Measurements from ENCODE around the gene HGFAC. TPM values are rescaled to one million over a fixed set of nuclear protein-coding genes. Genes with fewer than 3 reads are reported as not detected.

Gene HGFAC
- total and polyA plus RNA-seq, 9 donors = 0.15 to 2.1 (median 0.53) TPM; not detected in 2

GRCh38 chr4:3440979-3441500 lies 728 bp upstream of the HGFAC start:
- peaks cover 3% of the 10 kb centered on the region for H3K4me1 ChIP-seq (ENCODE audit: insufficient read depth)
- TF ChIP-seq POLR2A (IDR thresholded peaks at IDR 0.05) (no peak), EP300 (IDR thresholded peaks at IDR 0.05) (no peak), CTCF (IDR thresholded peaks at IDR 0.05) (no peak)
- H3K9me3 ChIP-seq = no peaks in the 10 kb centered on the region
- 59 to 72% (median 64%) methylated on average over 12 to 15 of the region's 15 CpGs for WGBS, 3 donors
- H3K27ac ChIP-seq = no peak overlapping the region
- peak in 2 of 5 donors; percentile 15 to 19 for DNase-seq
- H3K4me3 ChIP-seq = no peak overlapping the region
- intact Hi-C loops (cut with DNase I) = loop anchor here in 3 of 4 donors (5.0 to 10.0 kb wide), 4 partner anchors 96 to 336 kb away; no protein-coding TSS in a partner anchor
- no peaks in the 10 kb centered on the region for H3K27me3 ChIP-seq
- H3K36me3 ChIP-seq = no peaks in the 10 kb centered on the region

- 67 to 78% (median 77%) methylated on average over 11 to 14 of the region's 14 CpGs for WGBS, 3 donors
- Histone ChIP-seq H3K4me3 (no peak overlapping the region), H3K36me3 (no peaks in the 10 kb centered on the region), H3K4me1 (ENCODE audit: insufficient read depth) (peaks cover 3% of the 10 kb centered on the region), H3K27me3 (no peaks in the 10 kb centered on the region), H3K27ac (no peak overlapping the region), H3K9me3 (no peaks in the 10 kb centered on the region)
- intact Hi-C loops (cut with DNase I) = loop anchor here in 3 of 4 donors (5.0 to 10.0 kb wide), 4 partner anchors 98 to 338 kb away; no protein-coding TSS in a partner anchor
- TF ChIP-seq EP300 (IDR thresholded peaks at IDR 0.05) (no peak), POLR2A (IDR thresholded peaks at IDR 0.05) (no peak), CTCF (IDR thresholded peaks at IDR 0.05) (no peak)
- peak in 1 of 5 donors; percentile 14 for DNase-seq
Observed at GRCh38 chr4:3442460-3442958, 741 bp downstream of the HGFAC start.

GRCh38 chr4:3442959-3443749 lies 1.4 kb downstream of the HGFAC start:
- 29 to 44% (median 30%) methylated on average over 26 to 36 of the region's 36 CpGs for WGBS, 3 donors
- Histone ChIP-seq H3K27me3 (no peaks in the 10 kb centered on the region), H3K4me3 (no peak overlapping the region), H3K9me3 (no peaks in the 10 kb centered on the region), H3K36me3 (no peaks in the 10 kb centered on the region), H3K27ac (no peak overlapping the region), H3K4me1 (ENCODE audit: insufficient read depth) (peaks cover 3% of the 10 kb centered on the region)
- TF ChIP-seq CTCF (IDR thresholded peaks at IDR 0.05) = peak; percentile 93 to 96 (median 95)
- TF ChIP-seq EP300 (IDR thresholded peaks at IDR 0.05) = no peak
- peak in 4 of 5 donors; percentile 54 to 73 (median 64) for DNase-seq
- intact Hi-C loops (cut with DNase I) = loop anchor here in 3 of 4 donors (5.0 to 10.0 kb wide), 4 partner anchors 98 to 338 kb away; no protein-coding TSS in a partner anchor

- TF ChIP-seq POLR2A (IDR thresholded peaks at IDR 0.05) (no peak), CTCF (IDR thresholded peaks at IDR 0.05) (peak in 1 of 3 donors; percentile 12)
- H3K27ac ChIP-seq = no peak overlapping the region
Observed at GRCh38 chr4:3443750-3444309, 2.1 kb downstream of the HGFAC start.

More at GRCh38 chr4:3443750-3444309, 2.1 kb downstream of the HGFAC start:
- no peaks in the 10 kb centered on the region for H3K9me3 ChIP-seq
- intact Hi-C loops (cut with DNase I) = loop anchor here in 3 of 4 donors (2.0 to 10.0 kb wide), 5 partner anchors 99 to 339 kb away; no protein-coding TSS in a partner anchor
- 58% methylated on average over 17 of the region's 17 CpGs for WGBS, 3 donors
- no peak overlapping the region for H3K4me3 ChIP-seq
- H3K4me1 ChIP-seq (ENCODE audit: insufficient read depth) = no peaks in the 10 kb centered on the region
- no peaks in the 10 kb centered on the region for H3K27me3 ChIP-seq
- DNase-seq = peak in 1 of 5 donors; percentile 23
- H3K36me3 ChIP-seq = no peaks in the 10 kb centered on the region

Measured in ovary (tissue), 9 donors.